Measurements from ENCODE around the gene WFIKKN2.
"Not testable (repeated sequence)": the region's sequence is repeated elsewhere in the genome, so short reads cannot be mapped to it uniquely, and the experiment has no call there.

The WFIKKN2 gene

GRCh38 chr17:50835301-50836234 is at the start of gene WFIKKN2:
TSS of gene WFIKKN2 (plus strand) at chr17:50835586. CDS start at chr17:50835938, 352 bp downstream.
- no peak for DNase-seq (ENCODE audit: low read depth in 1 of 2, low spot score in 1 of 2)

GRCh38 chr17:50785946-50786570 is 49.3 kb upstream of the WFIKKN2 start:
- DNase-seq (ENCODE audit: low read depth in 1 of 2, low spot score in 1 of 2) = no peak

GRCh38 chr17:50787106-50787505 is 48.3 kb upstream of the WFIKKN2 start:
- no peak for DNase-seq (ENCODE audit: low read depth in 1 of 2, low spot score in 1 of 2)

GRCh38 chr17:50790618-50791017 is 44.8 kb upstream of the WFIKKN2 start:
- DNase-seq (ENCODE audit: low read depth in 1 of 2, low spot score in 1 of 2) = no peak

GRCh38 chr17:50792132-50792531 is 43.3 kb upstream of the WFIKKN2 start:
- DNase-seq (ENCODE audit: low read depth in 1 of 2, low spot score in 1 of 2) = no peak

- DNase-seq (ENCODE audit: low read depth in 1 of 2, low spot score in 1 of 2) = no peak
These were observed 42.4 kb upstream of the WFIKKN2 start for GRCh38 chr17:50793007-50793406.

GRCh38 chr17:50794361-50794760 is 41.0 kb upstream of the WFIKKN2 start:
- DNase-seq (ENCODE audit: low read depth in 1 of 2, low spot score in 1 of 2) = no peak

- no peak for DNase-seq (ENCODE audit: low read depth in 1 of 2, low spot score in 1 of 2)
These were observed 38.1 kb upstream of the WFIKKN2 start for GRCh38 chr17:50797135-50797810.

GRCh38 chr17:50798424-50799288 is 36.7 kb upstream of the WFIKKN2 start:
- DNase-seq (ENCODE audit: low read depth in 1 of 2, low spot score in 1 of 2) = no peak

GRCh38 chr17:50799582-50799981 is 35.8 kb upstream of the WFIKKN2 start:
- no peak for DNase-seq (ENCODE audit: low read depth in 1 of 2, low spot score in 1 of 2)

- no peak for DNase-seq (ENCODE audit: low read depth in 1 of 2, low spot score in 1 of 2)
These were observed 35.1 kb upstream of the WFIKKN2 start for GRCh38 chr17:50800196-50800700.

GRCh38 chr17:50802609-50803571 is 32.5 kb upstream of the WFIKKN2 start:
- DNase-seq (ENCODE audit: low read depth in 1 of 2, low spot score in 1 of 2) = no peak

- DNase-seq (ENCODE audit: low read depth in 1 of 2, low spot score in 1 of 2) = no peak
These were observed 31.7 kb upstream of the WFIKKN2 start for GRCh38 chr17:50803676-50804075.

- DNase-seq (ENCODE audit: low read depth in 1 of 2, low spot score in 1 of 2) = not testable (repeated sequence)
These were observed 30.5 kb upstream of the WFIKKN2 start for GRCh38 chr17:50804749-50805475.

- no peak for DNase-seq (ENCODE audit: low read depth in 1 of 2, low spot score in 1 of 2)
These were observed 29.9 kb upstream of the WFIKKN2 start for GRCh38 chr17:50805486-50805885.

- DNase-seq (ENCODE audit: low read depth in 1 of 2, low spot score in 1 of 2) = no peak
These were observed 29.2 kb upstream of the WFIKKN2 start for GRCh38 chr17:50806141-50806643.

GRCh38 chr17:50807009-50807408 is 28.4 kb upstream of the WFIKKN2 start:
- no peak for DNase-seq (ENCODE audit: low read depth in 1 of 2, low spot score in 1 of 2)

- DNase-seq (ENCODE audit: low read depth in 1 of 2, low spot score in 1 of 2) = no peak
These were observed 27.7 kb upstream of the WFIKKN2 start for GRCh38 chr17:50807675-50808074.

GRCh38 chr17:50808413-50808812 is 27.0 kb upstream of the WFIKKN2 start:
- no peak for DNase-seq (ENCODE audit: low read depth in 1 of 2, low spot score in 1 of 2)

Data from stimulated activated CD4-positive, alpha-beta T cell treated with anti-CD3 and anti-CD28 coated beads, Interleukin-15, amount 100 ng/mL, for 1 hour (primary cell).